AG09309 (cell line): ENCODE measurements around the gene EPB41L4A.

Source experiments
- DNase-seq: peaks from one replicate; pipeline ENCODE4 v3.0.0-alpha.2; 2010; ENCODE audit warnings: low read depth
- H3K4me3 ChIP-seq: 2 replicates; pipeline ENCODE4 v1.5.1; 2011; ENCODE audit warnings: mild to moderate bottlenecking, low read depth, low read length, moderate library complexity; ENCODE audit not compliant: control insufficient read depth
- TF ChIP-seq, protein P1 (sequence below): IDR thresholded peaks from 2 replicates; pipeline ENCODE4 v1.5.1; 2011; ENCODE audit warnings: mild to moderate bottlenecking, low read depth, low read length, inconsistent platforms; ENCODE audit not compliant: insufficient read depth, control insufficient read depth; ENCODE audit errors: missing control alignments

Gene EPB41L4A

DNA sequence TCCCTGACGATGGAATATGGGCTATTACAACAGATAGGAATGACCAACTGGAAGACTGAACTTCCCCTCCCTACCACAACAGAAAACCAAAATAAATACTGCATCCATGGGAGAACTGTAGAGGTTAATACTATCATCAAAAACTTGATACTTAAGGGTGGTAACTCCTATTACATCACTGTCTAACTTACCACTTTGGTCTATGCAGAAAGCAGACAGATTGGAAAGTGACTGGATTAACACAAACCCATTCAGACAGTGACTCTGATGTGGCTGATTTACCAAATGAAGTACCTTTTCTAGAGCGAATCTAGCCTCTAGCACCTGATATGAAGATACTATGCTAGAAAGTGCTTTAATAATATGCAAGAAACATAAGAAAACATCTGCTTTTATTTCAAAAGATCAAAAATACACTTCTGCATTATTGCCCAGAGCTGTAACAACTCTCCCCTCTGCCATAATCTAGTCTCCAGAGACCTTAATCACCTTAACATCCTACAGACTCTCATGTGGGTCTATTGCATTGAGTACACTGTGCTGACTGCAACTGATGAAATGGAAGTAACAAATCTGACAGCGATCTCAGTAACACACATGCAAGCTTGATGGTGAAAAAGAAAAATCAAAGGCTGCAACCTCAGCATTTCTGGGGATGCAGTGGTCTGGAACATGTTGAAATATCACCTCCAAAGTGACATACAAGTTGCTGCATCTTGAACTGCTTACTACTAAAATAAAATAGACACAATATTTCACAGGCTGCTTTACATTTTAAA lies 62.7 kb downstream of the EPB41L4A start:
- TF ChIP-seq, protein P1, sequence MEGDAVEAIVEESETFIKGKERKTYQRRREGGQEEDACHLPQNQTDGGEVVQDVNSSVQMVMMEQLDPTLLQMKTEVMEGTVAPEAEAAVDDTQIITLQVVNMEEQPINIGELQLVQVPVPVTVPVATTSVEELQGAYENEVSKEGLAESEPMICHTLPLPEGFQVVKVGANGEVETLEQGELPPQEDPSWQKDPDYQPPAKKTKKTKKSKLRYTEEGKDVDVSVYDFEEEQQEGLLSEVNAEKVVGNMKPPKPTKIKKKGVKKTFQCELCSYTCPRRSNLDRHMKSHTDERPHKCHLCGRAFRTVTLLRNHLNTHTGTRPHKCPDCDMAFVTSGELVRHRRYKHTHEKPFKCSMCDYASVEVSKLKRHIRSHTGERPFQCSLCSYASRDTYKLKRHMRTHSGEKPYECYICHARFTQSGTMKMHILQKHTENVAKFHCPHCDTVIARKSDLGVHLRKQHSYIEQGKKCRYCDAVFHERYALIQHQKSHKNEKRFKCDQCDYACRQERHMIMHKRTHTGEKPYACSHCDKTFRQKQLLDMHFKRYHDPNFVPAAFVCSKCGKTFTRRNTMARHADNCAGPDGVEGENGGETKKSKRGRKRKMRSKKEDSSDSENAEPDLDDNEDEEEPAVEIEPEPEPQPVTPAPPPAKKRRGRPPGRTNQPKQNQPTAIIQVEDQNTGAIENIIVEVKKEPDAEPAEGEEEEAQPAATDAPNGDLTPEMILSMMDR: no peak
- H3K4me3 ChIP-seq: no peak overlapping the region
- DNase-seq: no peak

DNA sequence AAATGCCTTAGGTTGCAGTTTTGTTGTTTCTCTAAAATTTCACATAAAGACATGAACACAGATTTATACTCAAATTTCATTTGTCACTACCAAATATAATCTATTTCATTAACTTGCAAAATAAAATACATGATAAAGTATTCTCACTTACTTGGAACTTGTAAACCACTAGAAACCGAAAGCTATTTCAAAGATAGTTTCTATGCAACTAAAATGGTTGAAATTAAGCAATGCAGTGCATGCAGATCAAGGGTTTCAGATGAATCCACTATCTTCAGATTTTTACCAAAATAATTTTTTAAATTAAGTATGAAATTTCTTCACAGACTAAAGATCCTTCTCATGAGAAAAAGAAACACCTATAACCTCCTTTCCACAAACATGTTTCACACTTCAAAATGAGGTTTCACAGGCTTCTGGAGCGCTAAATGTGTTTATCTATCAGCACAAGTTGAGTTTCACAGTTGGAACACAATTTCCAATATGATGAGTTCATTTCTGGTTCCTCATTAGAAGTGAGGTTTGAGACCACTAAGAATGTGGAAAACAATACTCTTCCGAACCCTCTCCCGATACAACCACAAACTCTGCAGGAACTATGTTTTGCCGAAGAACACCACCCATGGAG lies 63.9 kb downstream of the EPB41L4A start:
- TF ChIP-seq, protein P1: no peak
- no peak for DNase-seq
- no peak overlapping the region for H3K4me3 ChIP-seq

DNA sequence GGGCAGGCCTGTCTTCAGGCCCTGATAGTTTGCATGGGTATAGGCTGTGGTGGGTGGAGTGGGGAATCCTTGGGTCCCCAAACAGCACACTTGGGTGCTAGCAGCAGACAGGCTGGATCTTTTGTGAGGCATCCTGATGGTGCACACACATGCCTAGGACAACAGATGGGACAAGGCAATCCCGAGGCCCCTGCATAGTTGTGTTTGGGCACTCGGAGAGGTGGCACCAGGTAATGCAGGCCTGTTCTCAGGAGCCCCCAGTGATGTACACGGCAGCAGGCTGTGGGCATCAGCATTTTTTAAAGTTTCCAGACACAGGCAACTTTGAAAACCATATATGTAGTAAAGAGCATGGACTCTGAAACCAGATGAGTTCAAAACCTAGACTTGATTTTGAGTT lies 65.4 kb downstream of the EPB41L4A start:
- TF ChIP-seq, protein P1: no peak
- H3K4me3 ChIP-seq: no peak overlapping the region
- no peak for DNase-seq

DNA sequence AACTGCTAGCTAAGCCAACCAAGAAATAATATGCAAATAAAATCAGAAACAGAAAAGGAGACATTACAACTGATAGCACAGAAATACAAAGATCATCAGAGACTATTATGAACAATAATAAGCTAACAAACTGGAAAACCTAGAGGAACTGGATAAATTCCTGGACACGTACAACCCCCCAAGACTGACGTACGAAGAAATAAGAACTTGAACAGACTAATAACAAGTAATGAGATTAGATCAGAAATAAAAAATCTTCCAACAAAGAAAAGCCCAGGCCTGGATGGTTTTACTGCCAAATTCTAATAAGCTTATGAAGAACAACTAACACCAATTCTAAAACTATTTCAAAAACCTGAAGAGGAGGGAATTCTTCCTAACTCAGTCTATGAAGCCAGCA lies 67.9 kb downstream of the EPB41L4A start:
- TF ChIP-seq, protein P1: no peak

DNA sequence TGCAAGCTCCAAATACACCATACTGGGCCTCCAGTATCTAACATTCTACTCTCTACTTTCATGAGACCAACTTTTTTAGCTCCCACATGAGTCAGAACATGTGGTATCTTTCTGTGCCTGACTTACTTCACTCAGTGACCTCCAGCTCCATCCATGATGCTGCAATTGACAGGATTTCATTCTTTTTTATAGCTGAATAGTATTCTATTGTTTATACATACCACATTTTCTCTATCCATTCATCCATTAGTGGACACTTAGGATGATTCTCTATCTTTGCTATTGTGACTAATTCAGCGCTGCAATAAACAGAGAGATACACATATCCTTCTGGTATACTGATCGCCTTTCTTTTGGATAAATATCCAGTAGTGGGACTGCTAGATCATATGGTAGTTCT lies 68.5 kb downstream of the EPB41L4A start:
- no peak for DNase-seq
- TF ChIP-seq, protein P1: no peak
- no peak overlapping the region for H3K4me3 ChIP-seq

More for the DNA sequence above, 67.9 kb downstream of the EPB41L4A start:
- H3K4me3 ChIP-seq: no peak overlapping the region
- no peak for DNase-seq

DNA sequence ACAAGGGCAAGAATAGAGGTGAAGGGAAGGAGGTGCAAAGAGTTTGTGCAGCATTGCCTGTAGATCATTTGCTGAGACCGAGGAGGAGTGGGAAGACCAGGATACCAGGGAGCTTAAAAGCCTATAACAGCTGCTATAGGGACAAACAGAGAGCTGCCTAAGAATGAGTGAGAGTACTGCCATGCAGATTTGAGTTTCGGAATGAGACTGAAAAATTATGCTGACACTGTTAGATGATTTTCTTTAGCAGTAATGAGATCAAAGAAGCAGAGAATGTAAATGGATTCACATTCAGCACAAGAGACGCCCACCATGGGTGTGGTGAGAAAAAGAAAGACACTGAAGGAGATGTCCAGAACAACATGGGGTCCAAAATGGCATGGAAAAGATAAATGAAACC lies 69.7 kb downstream of the EPB41L4A start:
- H3K4me3 ChIP-seq: no peak overlapping the region
- no peak for DNase-seq
- TF ChIP-seq, protein P1: no peak

DNA sequence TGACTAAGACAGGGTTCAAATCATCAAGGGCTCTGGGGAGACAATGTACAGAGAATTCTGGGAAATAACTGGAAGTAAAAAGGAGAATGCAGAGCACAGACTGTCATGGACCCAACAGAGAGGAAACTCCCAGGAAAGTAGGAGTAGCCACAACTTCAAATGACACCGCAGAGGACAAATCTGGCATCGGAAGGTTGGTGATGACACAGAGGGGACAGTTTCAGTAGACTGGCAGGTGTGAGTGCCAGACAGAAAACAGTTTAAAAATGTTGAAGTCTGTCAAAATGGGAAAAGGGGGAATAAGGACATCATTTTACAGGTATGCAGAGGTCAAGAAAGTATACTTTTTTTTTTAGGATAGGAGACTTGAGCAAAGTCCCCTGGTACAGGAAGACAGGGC lies 70.2 kb downstream of the EPB41L4A start:
- no peak for DNase-seq
- TF ChIP-seq, protein P1: no peak
- H3K4me3 ChIP-seq: no peak overlapping the region
